ENCODE results near the gene AQR.

Gene AQR

DNA sequence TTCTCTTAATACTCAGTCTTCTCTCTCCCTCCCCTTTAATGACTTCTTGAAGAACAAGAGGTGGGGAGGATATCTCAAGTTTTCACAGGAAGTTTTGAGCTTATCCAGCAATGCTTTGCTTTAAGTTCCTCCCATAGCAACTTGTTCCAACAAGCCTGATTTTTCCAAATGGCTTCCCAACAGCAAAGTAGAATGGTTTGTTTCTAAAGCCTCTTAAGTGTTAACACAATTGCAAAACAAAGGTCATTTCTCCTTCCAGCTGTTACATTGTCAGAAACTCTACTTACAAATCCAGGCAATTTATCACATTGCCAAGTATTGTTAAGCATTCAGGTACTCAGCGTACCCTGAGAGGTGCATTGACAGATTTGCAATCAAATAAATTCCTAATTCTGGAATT is 25.4 kb upstream of the AQR start:
- H2BK15ac ChIP-seq (ENCODE audit: low read depth, poor library complexity, severe bottlenecking), result no peak overlapping the region
- no peak overlapping the region for H3K9ac ChIP-seq (ENCODE audit: low read length)
- H2BK12ac ChIP-seq (ENCODE audit: low read length in 2 of 2), result no peak overlapping the region
- no peak overlapping the region for H3K27ac ChIP-seq (ENCODE audit: low read length, poor library complexity, severe bottlenecking)
- H3K14ac ChIP-seq (ENCODE audit: low read length in 2 of 2), result no peak overlapping the region
- no peak overlapping the region for H3K18ac ChIP-seq (ENCODE audit: low read depth in 1 of 2, low read length in 2 of 2)
- H2BK120ac ChIP-seq (ENCODE audit: low read depth, low read length), result no peak overlapping the region
- no peak overlapping the region for H2AK5ac ChIP-seq (ENCODE audit: low read length, severe bottlenecking)
- no peak overlapping the region for H3K4me3 ChIP-seq (ENCODE audit: insufficient read depth in 1 of 2, low read depth in 1 of 2, low read length in 2 of 2)
- H2BK5ac ChIP-seq (ENCODE audit: low read depth, low read length, poor library complexity, severe bottlenecking), result no peak overlapping the region
- H3K36me3 ChIP-seq (ENCODE audit: control insufficient read depth in 1 of 2, insufficient read depth in 2 of 2, low read depth in 1 of 2, low read length in 2 of 2), result no peaks in the 10 kb centered on the region
- H3K4me1 ChIP-seq (ENCODE audit: control insufficient read depth, insufficient read depth, low read depth, low read length), result no peaks in the 10 kb centered on the region
- no peak overlapping the region for H2AFZ ChIP-seq (ENCODE audit: low read depth, low read length)
- H3K4ac ChIP-seq (ENCODE audit: low read depth in 1 of 2, low read length in 2 of 2), result no peak overlapping the region
- H4K91ac ChIP-seq (ENCODE audit: low read length), result no peak overlapping the region
- H3K4me2 ChIP-seq (ENCODE audit: low read length, poor library complexity, severe bottlenecking), result no peak overlapping the region
- no peaks in the 10 kb centered on the region for H3K79me1 ChIP-seq (replicated peaks; ENCODE audit: low read length, poor library complexity, severe bottlenecking)
- no peak overlapping the region for H3K23ac ChIP-seq (ENCODE audit: low read length in 2 of 2)
- WGBS, result no CpG with 5 or more reads among the region's 1 CpG
- no peak for DNase-seq
- H3K9me3 ChIP-seq (ENCODE audit: control insufficient read depth, low read length), result no peaks in the 10 kb centered on the region
- no peak overlapping the region for H4K8ac ChIP-seq (ENCODE audit: low read length)
- no peaks in the 10 kb centered on the region for H3K27me3 ChIP-seq (ENCODE audit: control insufficient read depth in 1 of 2, insufficient read depth in 1 of 2, low read length in 2 of 2)

DNA sequence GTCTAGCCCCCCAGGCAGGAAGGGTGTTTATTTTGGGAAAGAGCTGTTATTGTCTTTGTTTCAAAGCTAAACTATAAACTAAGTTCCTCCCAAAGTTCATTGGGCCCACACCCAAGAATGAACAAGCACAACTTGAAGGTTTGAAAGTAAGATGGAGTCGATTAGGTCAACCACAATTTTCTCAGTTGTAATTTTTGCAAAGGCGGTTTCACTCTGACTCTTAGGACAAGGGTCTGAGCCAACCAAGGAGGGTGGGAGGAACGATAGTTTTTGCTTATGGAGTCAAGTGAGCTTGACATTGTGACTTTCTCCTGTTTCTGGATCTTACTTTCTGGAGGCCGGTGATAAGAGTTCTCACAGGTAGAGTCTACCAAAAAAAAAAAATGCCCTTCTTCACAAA is 24.3 kb upstream of the AQR start:
- H3K79me1 ChIP-seq (replicated peaks; ENCODE audit: low read length, poor library complexity, severe bottlenecking), result no peaks in the 10 kb centered on the region
- H3K27ac ChIP-seq (ENCODE audit: low read length, poor library complexity, severe bottlenecking), result no peak overlapping the region
- no peak overlapping the region for H3K14ac ChIP-seq (ENCODE audit: low read length in 2 of 2)
- no peak overlapping the region for H2BK15ac ChIP-seq (ENCODE audit: low read depth, poor library complexity, severe bottlenecking)
- 88% methylated on average over 3 of the region's 4 CpGs for WGBS
- no peaks in the 10 kb centered on the region for H3K36me3 ChIP-seq (ENCODE audit: control insufficient read depth in 1 of 2, insufficient read depth in 2 of 2, low read depth in 1 of 2, low read length in 2 of 2)
- no peak overlapping the region for H2BK12ac ChIP-seq (ENCODE audit: low read length in 2 of 2)
- H4K91ac ChIP-seq (ENCODE audit: low read length), result no peak overlapping the region
- no peak overlapping the region for H3K4me2 ChIP-seq (ENCODE audit: low read length, poor library complexity, severe bottlenecking)
- no peak overlapping the region for H3K4me3 ChIP-seq (ENCODE audit: insufficient read depth in 1 of 2, low read depth in 1 of 2, low read length in 2 of 2)
- H3K9me3 ChIP-seq (ENCODE audit: control insufficient read depth, low read length), result no peaks in the 10 kb centered on the region
- no peaks in the 10 kb centered on the region for H3K27me3 ChIP-seq (ENCODE audit: control insufficient read depth in 1 of 2, insufficient read depth in 1 of 2, low read length in 2 of 2)
- no peak overlapping the region for H3K4ac ChIP-seq (ENCODE audit: low read depth in 1 of 2, low read length in 2 of 2)
- no peak overlapping the region for H4K8ac ChIP-seq (ENCODE audit: low read length)
- H3K9ac ChIP-seq (ENCODE audit: low read length), result no peak overlapping the region
- no peak overlapping the region for H2AK5ac ChIP-seq (ENCODE audit: low read length, severe bottlenecking)
- no peak overlapping the region for H2BK120ac ChIP-seq (ENCODE audit: low read depth, low read length)
- DNase-seq, result no peak
- no peaks in the 10 kb centered on the region for H3K4me1 ChIP-seq (ENCODE audit: control insufficient read depth, insufficient read depth, low read depth, low read length)
- H3K23ac ChIP-seq (ENCODE audit: low read length in 2 of 2), result no peak overlapping the region
- no peak overlapping the region for H2AFZ ChIP-seq (ENCODE audit: low read depth, low read length)
- no peak overlapping the region for H2BK5ac ChIP-seq (ENCODE audit: low read depth, low read length, poor library complexity, severe bottlenecking)
- no peak overlapping the region for H3K18ac ChIP-seq (ENCODE audit: low read depth in 1 of 2, low read length in 2 of 2)

DNA sequence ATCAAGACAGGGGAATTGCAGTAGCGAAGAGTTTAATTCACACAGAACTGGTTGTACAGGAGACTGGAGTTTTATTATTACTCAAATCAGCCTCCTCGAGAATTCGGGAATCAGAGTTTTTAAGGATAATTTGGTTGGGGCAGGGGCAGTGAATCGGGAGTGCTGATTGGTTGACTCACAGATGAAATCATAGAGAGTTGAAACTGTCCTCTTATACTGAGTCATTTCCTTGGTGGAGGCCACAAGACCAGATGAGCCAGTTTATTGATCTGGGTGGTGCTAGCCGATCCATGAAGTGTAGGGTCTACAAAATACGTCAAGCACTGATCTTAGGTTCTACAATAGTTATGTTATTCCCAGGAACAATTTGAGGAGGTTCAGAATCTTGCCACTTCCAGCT is 23.9 kb upstream of the AQR start:
- H3K4me1 ChIP-seq (ENCODE audit: control insufficient read depth, insufficient read depth, low read depth, low read length), result no peaks in the 10 kb centered on the region
- H3K27ac ChIP-seq (ENCODE audit: low read length, poor library complexity, severe bottlenecking), result no peak overlapping the region
- H3K9me3 ChIP-seq (ENCODE audit: control insufficient read depth, low read length), result no peaks in the 10 kb centered on the region
- H3K9ac ChIP-seq (ENCODE audit: low read length), result no peak overlapping the region
- no peak overlapping the region for H2BK12ac ChIP-seq (ENCODE audit: low read length in 2 of 2)
- H3K18ac ChIP-seq (ENCODE audit: low read depth in 1 of 2, low read length in 2 of 2), result no peak overlapping the region
- DNase-seq, result no peak
- no peak overlapping the region for H3K23ac ChIP-seq (ENCODE audit: low read length in 2 of 2)
- no peak overlapping the region for H2BK120ac ChIP-seq (ENCODE audit: low read depth, low read length)
- no peak overlapping the region for H3K4me3 ChIP-seq (ENCODE audit: insufficient read depth in 1 of 2, low read depth in 1 of 2, low read length in 2 of 2)
- H3K4ac ChIP-seq (ENCODE audit: low read depth in 1 of 2, low read length in 2 of 2), result no peak overlapping the region
- no peak overlapping the region for H4K91ac ChIP-seq (ENCODE audit: low read length)
- no peaks in the 10 kb centered on the region for H3K36me3 ChIP-seq (ENCODE audit: control insufficient read depth in 1 of 2, insufficient read depth in 2 of 2, low read depth in 1 of 2, low read length in 2 of 2)
- H3K27me3 ChIP-seq (ENCODE audit: control insufficient read depth in 1 of 2, insufficient read depth in 1 of 2, low read length in 2 of 2), result no peaks in the 10 kb centered on the region
- H3K14ac ChIP-seq (ENCODE audit: low read length in 2 of 2), result no peak overlapping the region
- no peak overlapping the region for H2AFZ ChIP-seq (ENCODE audit: low read depth, low read length)
- no peak overlapping the region for H2BK15ac ChIP-seq (ENCODE audit: low read depth, poor library complexity, severe bottlenecking)
- H2AK5ac ChIP-seq (ENCODE audit: low read length, severe bottlenecking), result no peak overlapping the region
- no peak overlapping the region for H3K4me2 ChIP-seq (ENCODE audit: low read length, poor library complexity, severe bottlenecking)
- H3K79me1 ChIP-seq (replicated peaks; ENCODE audit: low read length, poor library complexity, severe bottlenecking), result no peaks in the 10 kb centered on the region
- no peak overlapping the region for H4K8ac ChIP-seq (ENCODE audit: low read length)
- WGBS, result 91% methylated on average over 6 of the region's 6 CpGs
- no peak overlapping the region for H2BK5ac ChIP-seq (ENCODE audit: low read depth, low read length, poor library complexity, severe bottlenecking)

DNA sequence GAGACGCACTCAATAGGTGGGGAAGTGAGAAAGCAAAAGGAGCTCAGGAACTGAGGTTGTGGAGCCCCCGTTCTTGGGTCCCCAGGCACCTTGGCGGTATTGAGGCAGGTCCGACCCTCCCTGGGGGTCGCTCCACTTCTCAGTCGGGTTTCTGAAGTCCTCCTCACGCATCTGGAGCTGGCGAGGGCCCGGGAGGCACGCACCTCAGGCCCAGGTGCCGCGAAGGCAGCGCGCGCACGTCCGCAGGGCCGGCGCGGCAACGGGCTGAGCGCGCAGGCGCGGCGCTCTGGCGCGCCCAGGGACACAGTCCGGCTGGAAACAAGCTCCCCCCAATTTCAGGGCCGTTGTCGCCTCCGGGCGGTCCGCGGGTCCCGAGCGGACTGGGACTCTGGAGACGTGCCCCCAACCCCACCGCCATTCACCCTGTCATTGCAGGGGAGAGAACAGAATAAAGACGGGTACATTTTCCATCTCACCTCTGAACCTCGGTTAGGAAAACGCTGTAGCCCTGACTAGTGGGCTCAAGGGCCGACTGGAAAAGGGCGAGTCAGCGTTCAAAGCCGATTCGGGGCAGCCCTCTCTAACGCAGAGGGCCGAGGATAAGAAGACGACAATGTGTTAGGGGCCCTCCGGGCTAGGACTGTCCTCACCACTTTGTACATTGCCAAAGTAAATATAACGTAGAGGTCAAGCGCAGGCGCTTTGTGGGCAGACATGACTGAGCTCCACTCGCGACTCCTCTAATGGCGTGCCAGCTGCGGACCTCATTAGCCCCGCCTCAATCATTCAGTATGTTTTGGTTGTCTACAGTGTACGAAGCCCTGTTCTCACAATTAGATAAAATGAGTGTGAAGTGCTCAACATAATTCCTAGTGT is 18.7 kb upstream of the AQR start, which contains the start of gene ZNF770:
ZNF770 (minus strand) TSS at position 261 of the 876 bp plus-strand sequence. CDS start 4,853 bp downstream, outside the sequence.
- H3K36me3 ChIP-seq (ENCODE audit: control insufficient read depth in 1 of 2, insufficient read depth in 2 of 2, low read depth in 1 of 2, low read length in 2 of 2), result peaks cover 0 to 7% of the 10 kb centered on the region in 2 experiments
- H3K4me3 ChIP-seq (ENCODE audit: insufficient read depth in 1 of 2, low read depth in 1 of 2, low read length in 2 of 2), result peak within 1 kb of the TSS; percentile 83 to 98
- peak within 1 kb of the TSS in 1 of 2 experiments; percentile 34 for H2BK12ac ChIP-seq (ENCODE audit: low read length in 2 of 2)
- peak within 1 kb of the TSS; percentile 43 to 68 for H3K14ac ChIP-seq (ENCODE audit: low read length in 2 of 2)
- no peaks in the 10 kb centered on the region for H3K9me3 ChIP-seq (ENCODE audit: control insufficient read depth, low read length)
- peak within 1 kb of the TSS; percentile 98 for H3K9ac ChIP-seq (ENCODE audit: low read length)
- WGBS, result under 1% methylated on average over 58 of the region's 60 CpGs
- peak within 1 kb of the TSS; percentile 75 for H2BK5ac ChIP-seq (ENCODE audit: low read depth, low read length, poor library complexity, severe bottlenecking)
- peak within 1 kb of the TSS; percentile 90 for H4K91ac ChIP-seq (ENCODE audit: low read length)
- peak within 1 kb of the TSS; percentile 74 for H3K4me2 ChIP-seq (ENCODE audit: low read length, poor library complexity, severe bottlenecking)
- H2BK15ac ChIP-seq (ENCODE audit: low read depth, poor library complexity, severe bottlenecking), result peak within 1 kb of the TSS; percentile 89
- peak within 1 kb of the TSS; percentile 93 for H2BK120ac ChIP-seq (ENCODE audit: low read depth, low read length)
- DNase-seq, result peak; percentile 84
- H4K8ac ChIP-seq (ENCODE audit: low read length), result peak within 1 kb of the TSS; percentile 99
- H3K4ac ChIP-seq (ENCODE audit: low read depth in 1 of 2, low read length in 2 of 2), result peak within 1 kb of the TSS; percentile 94 to 97
- H3K4me1 ChIP-seq (ENCODE audit: control insufficient read depth, insufficient read depth, low read depth, low read length), result peaks cover 6% of the 10 kb centered on the region
- H3K79me1 ChIP-seq (replicated peaks; ENCODE audit: low read length, poor library complexity, severe bottlenecking), result no peaks in the 10 kb centered on the region
- peak within 1 kb of the TSS; percentile 89 for H2AK5ac ChIP-seq (ENCODE audit: low read length, severe bottlenecking)
- peak within 1 kb of the TSS; percentile 89 for H3K27ac ChIP-seq (ENCODE audit: low read length, poor library complexity, severe bottlenecking)
- H2AFZ ChIP-seq (ENCODE audit: low read depth, low read length), result peak within 1 kb of the TSS; percentile 74
- H3K27me3 ChIP-seq (ENCODE audit: control insufficient read depth in 1 of 2, insufficient read depth in 1 of 2, low read length in 2 of 2), result no peaks in the 10 kb centered on the region
- H3K18ac ChIP-seq (ENCODE audit: low read depth in 1 of 2, low read length in 2 of 2), result peak within 1 kb of the TSS; percentile 92 to 94
- H3K23ac ChIP-seq (ENCODE audit: low read length in 2 of 2), result peak within 1 kb of the TSS; percentile 79 to 84
